Breast epithelium (tissue), 4 donors: Measurements from ENCODE around the gene CACHD1. TPM values are rescaled to one million over a fixed set of nuclear protein-coding genes. Genes with fewer than 3 reads are reported as not detected.

ENCODE experiments used
- DNase-seq, 2 donors: peaks; one replicate each; pipeline ENCODE4 v3.0.0-alpha.2; 2019; ENCODE audit warnings: low spot score in 2 of 2
- H3K27ac ChIP-seq, 2 donors: fragments of 200-600 bp; sonication (generic) in 1 of 2; one replicate each; pipeline ENCODE4 v1.5.1; 2016 to 2019; ENCODE audit warnings: mild to moderate bottlenecking in 1 of 2
- H3K27me3 ChIP-seq, 2 donors: fragments of 200-600 bp; sonication (generic) in 1 of 2; one replicate each; pipeline versions ENCODE4 v1.5.1 to v1.6.0; 2017 to 2019; ENCODE audit warnings: control low read depth in 1 of 2, mild to moderate bottlenecking in 1 of 2
- H3K36me3 ChIP-seq: fragments of 200-600 bp; one replicate; pipeline ENCODE4 v1.5.1; 2019
- H3K4me1 ChIP-seq, 2 donors: fragments of 200-600 bp; sonication (generic); one replicate each; pipeline ENCODE4 v1.5.1; 2016 to 2019; ENCODE audit warnings: control low read depth in 1 of 2
- H3K4me3 ChIP-seq, 3 donors: fragments of 200-600 bp; sonication (generic); 1 replicate in 2 of 3; 2 replicates in 1 of 3; pipeline ENCODE4 v1.5.1; 2016 to 2019; ENCODE audit warnings: mild to moderate bottlenecking in 3 of 3, moderate library complexity in 2 of 3
- H3K9me3 ChIP-seq, 2 donors: fragments of 200-600 bp; sonication (generic) in 1 of 2; one replicate each; pipeline ENCODE4 v1.5.1; 2016 to 2019; ENCODE audit warnings: control low read depth in 1 of 2
- CTCF ChIP-seq, 3 donors: fragments of 450-650 bp; IDR thresholded peaks; one replicate each; pipeline ENCODE4 v1.5.1; 2016 to 2017; ENCODE audit warnings: antibody characterized with exemption in 3 of 3, mild to moderate bottlenecking in 3 of 3, moderate library complexity in 3 of 3
- POLR2A ChIP-seq: fragments of 450-650 bp; IDR thresholded peaks from one replicate; pipeline ENCODE4 v1.6.1; 2016; ENCODE audit warnings: antibody characterized with exemption, mild to moderate bottlenecking, moderate library complexity
- POLR2AphosphoS5 ChIP-seq, 3 donors: sonication (generic); formaldehyde crosslinking; IDR thresholded peaks; one replicate each; pipeline ENCODE4 v1.6.1; 2017; ENCODE audit warnings: antibody characterized with exemption in 3 of 3
- intact Hi-C: fragments of 100-400 bp; cut with DNase I; formaldehyde crosslinking; loops from one replicate; pipeline ENCODE4 v1.15.1; 2023; ENCODE audit warnings: low total_unique reads
- total RNA-seq, 3 donors: library from RNA; depleted of rRNA; stranded (reverse); fragments of >200 nt; gene quantifications; one replicate each; pipeline ENCODE4 v1.1.0, GENCODE V29; 2016

The CACHD1 gene
- total RNA-seq, 3 donors from 2014 or later, result 21.6 to 31.9 (median 25.3) TPM

GRCh38 chr1:64486193-64486592 is 16.3 kb downstream of the CACHD1 start:
- DNase-seq, result no peak
- Histone ChIP-seq H3K9me3 (no peaks in the 10 kb centered on the region), H3K27ac (no peak overlapping the region), H3K4me3 (no peak overlapping the region), H3K27me3 (no peaks in the 10 kb centered on the region), H3K4me1 (peaks cover 0 to 17% of the 10 kb centered on the region in 2 donors), H3K36me3 (no peaks in the 10 kb centered on the region)
- TF ChIP-seq CTCF (IDR thresholded peaks at IDR 0.05) (no peak), POLR2A (no peak), POLR2AphosphoS5 (IDR thresholded peaks at IDR 0.05) (no peak)
- intact Hi-C loops, result no loop called here

GRCh38 chr1:64487061-64487460 is 17.1 kb downstream of the CACHD1 start:
- intact Hi-C loops, result no loop called here
- Histone ChIP-seq H3K27me3 (no peaks in the 10 kb centered on the region), H3K4me1 (peaks cover 0 to 16% of the 10 kb centered on the region in 2 donors), H3K27ac (no peak overlapping the region), H3K4me3 (no peak overlapping the region), H3K9me3 (no peaks in the 10 kb centered on the region), H3K36me3 (no peaks in the 10 kb centered on the region)
- DNase-seq, result no peak
- no peak for TF ChIP-seq POLR2A
- no peak for TF ChIP-seq POLR2AphosphoS5 (IDR thresholded peaks at IDR 0.05)
- no peak for TF ChIP-seq CTCF (IDR thresholded peaks at IDR 0.05)

GRCh38 chr1:64488862-64489261 is 18.9 kb downstream of the CACHD1 start:
- H3K4me1 ChIP-seq, result peaks cover 0 to 16% of the 10 kb centered on the region in 2 donors
- no peak overlapping the region for H3K27ac ChIP-seq
- no peaks in the 10 kb centered on the region for H3K27me3 ChIP-seq
- H3K36me3 ChIP-seq, result no peaks in the 10 kb centered on the region
- no peaks in the 10 kb centered on the region for H3K9me3 ChIP-seq
- no peak overlapping the region for H3K4me3 ChIP-seq
- DNase-seq, result no peak
- intact Hi-C loops, result no loop called here
- TF ChIP-seq CTCF (IDR thresholded peaks at IDR 0.05) (no peak), POLR2AphosphoS5 (IDR thresholded peaks at IDR 0.05) (no peak), POLR2A (no peak)

GRCh38 chr1:64489707-64490106 is 19.8 kb downstream of the CACHD1 start:
- Histone ChIP-seq H3K9me3 (no peaks in the 10 kb centered on the region), H3K36me3 (no peaks in the 10 kb centered on the region), H3K4me3 (no peak overlapping the region), H3K27me3 (no peaks in the 10 kb centered on the region), H3K4me1 (peaks cover 0 to 16% of the 10 kb centered on the region in 2 donors), H3K27ac (no peak overlapping the region)
- intact Hi-C loops, result no loop called here
- TF ChIP-seq POLR2AphosphoS5 (IDR thresholded peaks at IDR 0.05), result no peak
- no peak for TF ChIP-seq CTCF (IDR thresholded peaks at IDR 0.05)
- no peak for TF ChIP-seq POLR2A
- no peak for DNase-seq

- H3K9me3 ChIP-seq, result no peaks in the 10 kb centered on the region
- no peaks in the 10 kb centered on the region for H3K27me3 ChIP-seq
- no peak for DNase-seq
- peaks cover 0 to 16% of the 10 kb centered on the region in 2 donors for H3K4me1 ChIP-seq
- H3K27ac ChIP-seq, result no peak overlapping the region
- no peak overlapping the region for H3K4me3 ChIP-seq
- no peaks in the 10 kb centered on the region for H3K36me3 ChIP-seq
- no peak for TF ChIP-seq POLR2AphosphoS5 (IDR thresholded peaks at IDR 0.05)
- TF ChIP-seq POLR2A, result no peak
- TF ChIP-seq CTCF (IDR thresholded peaks at IDR 0.05), result no peak
- intact Hi-C loops, result no loop called here
Measured at GRCh38 chr1:64490213-64490818, 20.4 kb downstream of the CACHD1 start.
